Brain microvascular endothelial cell (primary cell): ENCODE results near the gene JADE2.
"Not testable (repeated sequence)": the region's sequence is repeated elsewhere in the genome, so short reads cannot be mapped to it uniquely, and the experiment has no call there.

Experiments used
- DNase-seq: peaks from one replicate; pipeline ENCODE4 v3.0.0-alpha.2; 2020
- H3K27ac ChIP-seq: fragments of 250-450 bp; sonication (Bioruptor Pico); 2 replicates; pipeline ENCODE4 v1.5.1; 2020; ENCODE audit warnings: mild to moderate bottlenecking, moderate library complexity
- H3K27me3 ChIP-seq: fragments of 250-450 bp; sonication (Bioruptor Pico); replicated peaks from 2 replicates; pipeline ENCODE4 v1.5.1; 2020; ENCODE audit warnings: mild to moderate bottlenecking
- H3K36me3 ChIP-seq: fragments of 250-450 bp; sonication (Bioruptor Pico); replicated peaks from 2 replicates; pipeline ENCODE4 v1.5.1; 2020; ENCODE audit warnings: mild to moderate bottlenecking
- H3K4me3 ChIP-seq: 2 replicates; pipeline ENCODE4 v1.5.1; 2011; ENCODE audit warnings: low read depth, mild to moderate bottlenecking, control low read depth, low read length, moderate library complexity
- CTCF ChIP-seq: IDR thresholded peaks from 2 replicates; pipeline ENCODE4 v1.5.1; 2011; ENCODE audit warnings: low read depth, mild to moderate bottlenecking, moderate library complexity, low read length, control low read depth, inconsistent platforms; ENCODE audit errors: missing control alignments
- in situ Hi-C: cut with HindIII; loops from 2 replicates; pipeline ENCODE4 v1.10.0; 2017; ENCODE audit warnings: low sequenced_read_pairs, low pct_ligation_motif_present

JADE2 gene

DNA sequence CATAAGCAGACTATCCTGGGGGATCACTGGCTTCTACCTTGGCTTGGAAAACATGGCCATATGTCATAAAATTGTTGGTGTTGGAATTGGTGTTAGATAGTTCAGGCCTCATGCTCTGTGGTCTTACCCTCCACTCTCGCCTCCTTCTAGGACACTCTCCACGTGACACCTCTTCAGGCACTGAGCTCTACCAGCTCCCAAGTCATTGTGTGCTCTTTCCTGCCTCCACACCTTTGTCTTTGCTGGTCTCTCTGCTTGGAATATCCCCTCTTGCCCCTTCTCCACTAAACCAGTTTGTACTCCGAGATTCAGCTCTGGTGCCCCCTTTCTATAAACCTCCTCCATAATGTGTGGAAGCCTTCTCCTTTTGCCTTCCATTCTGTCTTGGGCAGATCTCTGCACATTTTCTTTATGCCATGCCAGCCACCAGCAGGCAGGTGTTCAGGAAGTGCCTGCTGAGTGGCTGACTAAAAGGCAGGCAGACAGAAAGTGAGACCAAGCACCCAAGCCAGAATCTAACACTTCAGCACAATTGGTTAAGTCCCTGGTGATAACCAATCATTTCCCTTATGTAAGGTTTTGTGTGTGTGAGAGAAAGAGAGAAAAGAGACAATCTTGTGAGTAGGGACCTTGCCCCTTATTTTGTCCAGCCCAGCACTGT lies 69.5 kb downstream of the JADE2 start:
- no peak for DNase-seq
- no peak for TF ChIP-seq CTCF
- H3K4me3 ChIP-seq = no peak overlapping the region

DNA sequence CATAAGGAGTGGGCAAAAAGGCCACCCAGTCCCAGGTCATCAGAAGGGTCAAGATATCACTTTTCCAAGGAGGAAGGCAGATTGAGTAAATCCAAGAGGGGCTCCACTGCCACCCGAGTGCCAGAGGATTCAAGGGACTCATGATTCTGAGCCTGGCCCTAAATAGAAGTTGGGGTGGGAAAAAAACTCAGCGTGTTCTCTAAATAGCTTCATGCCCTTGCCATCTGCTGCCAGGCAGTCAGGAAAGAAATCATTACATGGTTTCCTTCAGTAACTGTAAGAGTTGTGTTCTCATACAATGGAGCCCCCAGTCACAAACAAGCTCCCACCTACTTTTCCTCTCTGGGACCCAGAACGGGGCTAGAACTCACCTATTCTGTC lies 70.0 kb downstream of the JADE2 start:
- no peak overlapping the region for H3K27ac ChIP-seq
- H3K27me3 ChIP-seq = no peaks in the 10 kb centered on the region
- DNase-seq = no peak
- no peak overlapping the region for H3K4me3 ChIP-seq
- H3K36me3 ChIP-seq = no peaks in the 10 kb centered on the region
- in situ Hi-C loops = no loop called here
- TF ChIP-seq CTCF = no peak

More for the DNA sequence above, 69.5 kb downstream of the JADE2 start:
- no peaks in the 10 kb centered on the region for H3K36me3 ChIP-seq
- no peak overlapping the region for H3K27ac ChIP-seq
- in situ Hi-C loops = no loop called here
- no peaks in the 10 kb centered on the region for H3K27me3 ChIP-seq

DNA sequence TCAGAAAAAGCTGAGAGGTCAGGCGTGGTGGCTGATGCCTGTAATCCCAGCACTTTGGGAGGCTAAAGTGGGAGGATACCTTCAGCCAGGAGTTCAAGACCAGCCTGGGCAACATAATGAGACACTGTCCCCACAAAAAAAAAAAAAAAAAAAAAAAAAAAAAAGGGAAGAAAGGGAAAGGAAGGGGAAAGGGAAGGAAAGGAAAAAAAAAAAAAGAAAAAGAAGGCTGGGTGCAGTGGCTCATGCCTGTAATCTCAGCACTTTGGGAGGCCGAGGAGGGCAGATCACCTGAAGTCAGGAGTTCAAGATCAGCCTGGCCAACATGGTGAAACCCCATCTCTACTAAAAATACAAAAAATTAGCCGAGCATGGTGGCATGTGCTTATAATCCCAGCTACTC lies 74.3 kb downstream of the JADE2 start:
- H3K27ac ChIP-seq, H3K4me3 ChIP-seq, H3K36me3 ChIP-seq, H3K27me3 ChIP-seq, DNase-seq, in situ Hi-C loops: not testable (repeated sequence)

DNA sequence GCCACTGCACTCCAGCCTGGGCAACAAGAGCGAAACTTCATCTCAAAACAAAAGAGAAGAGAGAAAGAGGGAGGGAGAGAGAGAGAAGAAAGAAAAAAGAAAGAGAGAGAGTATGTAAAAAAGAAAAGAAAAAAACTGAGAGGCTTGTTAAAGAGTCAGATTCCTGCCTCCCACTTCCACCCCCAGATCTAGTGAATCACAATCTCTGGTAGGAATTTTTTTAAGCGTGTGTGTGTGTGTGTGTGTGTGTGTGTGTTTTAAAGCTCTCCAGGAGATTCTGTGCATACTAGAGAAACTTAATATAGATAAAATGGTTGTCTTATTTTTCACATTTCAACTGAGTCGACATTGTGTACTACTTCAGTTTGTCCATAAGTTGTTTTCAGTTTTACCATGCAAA lies 75.1 kb downstream of the JADE2 start:
- peak; percentile 79 for DNase-seq
- Histone ChIP-seq H3K27ac (no peak overlapping the region), H3K36me3 (peaks cover 4% of the 10 kb centered on the region), H3K27me3 (no peaks in the 10 kb centered on the region), H3K4me3 (no peak overlapping the region)
- in situ Hi-C loops = no loop called here
- TF ChIP-seq CTCF = no peak

DNA sequence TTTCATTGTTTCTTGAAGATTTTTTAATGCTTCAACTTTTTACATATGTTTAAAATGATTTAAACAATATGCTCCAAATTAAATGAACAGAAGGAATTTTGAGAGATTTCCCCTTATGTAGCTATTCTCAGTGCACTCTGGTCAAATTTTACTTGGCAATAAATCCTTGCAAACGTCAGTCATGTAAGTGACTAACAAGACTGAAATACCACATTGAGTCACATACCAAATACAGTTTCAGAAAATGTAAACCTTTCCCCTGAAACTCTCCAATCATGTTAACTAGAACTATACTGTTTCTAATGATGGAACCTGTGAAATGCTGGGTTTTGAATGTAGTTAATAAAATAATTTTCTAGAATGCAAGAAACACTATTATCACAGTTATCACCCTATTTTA lies 77.6 kb downstream of the JADE2 start:
- Histone ChIP-seq H3K36me3 (peaks cover 10% of the 10 kb centered on the region), H3K27ac (no peak overlapping the region), H3K4me3 (no peak overlapping the region), H3K27me3 (no peaks in the 10 kb centered on the region)
- in situ Hi-C loops = no loop called here
- DNase-seq = no peak
- no peak for TF ChIP-seq CTCF

GRCh38 chr5:134604908-134605307 lies 79.4 kb downstream of the JADE2 start:
- in situ Hi-C loops = no loop called here
- no peak overlapping the region for H3K27ac ChIP-seq
- no peak for TF ChIP-seq CTCF
- no peak for DNase-seq
- H3K27me3 ChIP-seq = no peaks in the 10 kb centered on the region
- H3K36me3 ChIP-seq = peaks cover 16% of the 10 kb centered on the region
- no peak overlapping the region for H3K4me3 ChIP-seq
